HG03469 (cell line): ENCODE results near the gene UBE2O.
"Not testable (repeated sequence)": the region's sequence is repeated elsewhere in the genome, so short reads cannot be mapped to it uniquely, and the experiment has no call there.

ENCODE experiments used
- ATAC-seq: cut with Tn5 transposase; IDR thresholded peaks from one replicate; pipeline ENCODE4 v1.9.1; 2021; ENCODE audit warnings: mild to moderate bottlenecking, moderate library complexity, moderate number of reproducible peaks; ENCODE audit not compliant: unreplicated experiment

Gene UBE2O

DNA sequence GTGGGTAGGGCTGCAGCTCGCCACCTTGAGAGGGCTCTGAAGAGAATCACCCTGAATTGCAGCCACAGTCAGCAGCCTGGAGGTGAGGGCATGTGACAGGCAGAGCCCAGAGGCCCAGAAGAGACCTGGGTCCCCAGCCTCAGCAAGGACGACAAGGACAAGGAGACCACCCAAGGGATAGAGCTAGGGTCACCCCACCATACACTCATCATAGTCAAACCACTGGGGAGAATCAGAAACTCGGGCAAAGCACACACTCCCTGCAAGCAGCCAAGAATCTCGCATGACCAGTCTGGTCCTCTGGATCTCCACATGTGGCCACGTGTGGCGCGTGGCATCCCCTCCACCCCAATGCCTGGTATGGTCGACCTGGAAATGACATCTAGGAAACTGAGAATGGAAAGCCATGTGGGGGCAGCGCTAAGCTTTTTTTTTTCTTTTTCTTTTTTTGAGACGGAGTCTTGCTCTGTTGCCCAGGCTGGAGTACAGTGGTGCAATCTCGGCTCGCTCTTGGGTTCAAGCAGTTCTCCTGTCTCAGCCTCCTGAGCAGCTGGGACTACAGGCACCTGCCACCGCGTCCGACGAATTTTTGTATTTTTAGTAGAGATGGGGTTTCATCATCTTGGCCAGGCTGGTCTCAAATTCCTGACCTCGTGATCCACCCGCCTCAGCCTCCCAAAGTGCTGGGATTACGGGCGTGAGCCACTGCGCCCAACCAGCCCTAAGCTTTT lies 73.1 kb downstream of the UBE2O start:
- ATAC-seq: no peak

DNA sequence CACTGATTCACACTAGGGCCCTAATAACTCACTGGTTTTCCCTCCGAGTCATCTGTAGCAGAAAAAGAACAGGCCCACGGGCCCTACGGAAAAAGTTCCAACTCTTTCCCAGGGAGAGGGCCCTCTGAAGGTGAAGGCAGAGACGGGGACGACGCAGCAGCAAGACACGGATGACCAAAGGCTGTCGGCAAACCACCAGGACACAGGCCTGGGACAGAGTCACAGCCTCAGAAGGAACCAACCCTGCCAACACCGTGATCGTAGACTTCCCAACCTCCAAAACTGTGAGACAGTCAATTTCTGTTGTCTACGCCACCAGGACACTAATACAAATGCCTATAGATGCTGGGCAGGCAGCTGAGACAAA lies 73.7 kb downstream of the UBE2O start:
- no peak for ATAC-seq

DNA sequence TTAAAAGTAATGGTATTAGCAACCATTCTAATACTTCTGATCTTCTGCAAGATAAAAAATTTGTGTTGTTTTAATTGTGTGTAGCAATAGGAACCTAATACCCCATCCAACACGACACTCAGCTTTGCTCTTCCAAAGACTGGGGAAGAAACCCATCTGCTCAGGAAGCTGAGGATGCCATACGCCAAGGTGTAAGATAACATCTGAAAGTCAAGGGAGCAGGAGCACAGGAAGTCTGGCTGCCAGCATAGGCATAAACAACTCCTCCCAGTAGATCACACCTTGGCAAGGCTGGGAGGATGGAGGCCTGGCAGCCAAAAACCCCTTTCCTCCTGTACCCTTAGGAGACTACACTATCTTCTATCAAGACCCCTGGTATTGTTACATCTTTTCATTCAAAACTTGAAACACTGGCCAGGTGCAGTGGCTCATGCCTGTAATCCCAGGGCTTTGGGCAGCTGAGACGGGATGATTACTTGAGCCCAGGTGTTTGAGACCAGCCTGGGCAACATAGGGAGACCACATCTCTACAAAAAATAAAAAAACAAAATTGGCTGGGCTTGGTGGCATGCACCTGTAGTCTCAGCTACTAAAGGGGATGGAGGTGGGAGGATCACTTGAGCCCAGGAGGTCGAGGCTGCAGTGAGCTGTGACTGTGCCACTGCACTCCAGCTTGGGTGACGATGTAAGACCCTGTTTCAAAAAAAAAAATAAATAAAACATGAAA lies 74.2 kb downstream of the UBE2O start:
- no peak for ATAC-seq

DNA sequence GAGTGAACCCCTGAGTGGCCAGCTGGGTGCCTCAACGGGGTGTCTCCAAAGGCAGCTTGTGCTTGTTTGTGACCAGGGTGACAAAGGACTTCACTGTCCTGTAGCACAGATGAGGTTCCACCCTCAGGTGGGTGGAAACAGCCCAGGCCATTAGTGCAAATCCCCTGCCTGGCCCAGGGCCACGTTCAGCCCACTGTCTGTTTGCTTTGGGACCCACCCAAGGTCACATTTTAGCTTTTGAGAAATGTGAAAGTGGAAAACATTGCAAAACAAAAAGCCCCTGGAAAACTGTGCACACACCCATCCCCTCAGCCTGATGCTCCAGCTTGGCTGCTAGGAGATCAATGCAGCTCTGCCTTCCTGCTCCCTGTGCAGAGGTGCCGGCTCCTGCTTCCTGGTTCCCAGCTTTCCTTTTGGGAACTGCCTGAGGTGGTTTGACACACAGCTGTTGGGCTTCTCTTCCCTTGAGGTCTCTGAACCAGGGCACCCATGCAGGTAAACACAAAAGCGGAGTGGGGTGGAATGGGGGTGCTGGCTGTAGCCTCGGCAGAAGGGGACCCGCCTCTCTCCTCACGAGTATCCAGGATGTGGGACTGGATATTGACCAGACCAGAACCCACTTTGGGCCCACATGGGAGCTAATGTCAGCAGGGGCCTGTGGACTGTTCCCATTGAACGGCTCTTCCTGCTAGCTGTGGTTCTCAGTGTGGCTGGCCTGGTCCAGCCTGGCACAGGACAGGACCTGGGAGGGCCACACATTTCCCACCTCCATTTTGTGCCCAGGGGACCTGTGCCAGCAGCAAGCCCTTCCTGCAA lies 76.4 kb downstream of the UBE2O start:
- no peak for ATAC-seq

DNA sequence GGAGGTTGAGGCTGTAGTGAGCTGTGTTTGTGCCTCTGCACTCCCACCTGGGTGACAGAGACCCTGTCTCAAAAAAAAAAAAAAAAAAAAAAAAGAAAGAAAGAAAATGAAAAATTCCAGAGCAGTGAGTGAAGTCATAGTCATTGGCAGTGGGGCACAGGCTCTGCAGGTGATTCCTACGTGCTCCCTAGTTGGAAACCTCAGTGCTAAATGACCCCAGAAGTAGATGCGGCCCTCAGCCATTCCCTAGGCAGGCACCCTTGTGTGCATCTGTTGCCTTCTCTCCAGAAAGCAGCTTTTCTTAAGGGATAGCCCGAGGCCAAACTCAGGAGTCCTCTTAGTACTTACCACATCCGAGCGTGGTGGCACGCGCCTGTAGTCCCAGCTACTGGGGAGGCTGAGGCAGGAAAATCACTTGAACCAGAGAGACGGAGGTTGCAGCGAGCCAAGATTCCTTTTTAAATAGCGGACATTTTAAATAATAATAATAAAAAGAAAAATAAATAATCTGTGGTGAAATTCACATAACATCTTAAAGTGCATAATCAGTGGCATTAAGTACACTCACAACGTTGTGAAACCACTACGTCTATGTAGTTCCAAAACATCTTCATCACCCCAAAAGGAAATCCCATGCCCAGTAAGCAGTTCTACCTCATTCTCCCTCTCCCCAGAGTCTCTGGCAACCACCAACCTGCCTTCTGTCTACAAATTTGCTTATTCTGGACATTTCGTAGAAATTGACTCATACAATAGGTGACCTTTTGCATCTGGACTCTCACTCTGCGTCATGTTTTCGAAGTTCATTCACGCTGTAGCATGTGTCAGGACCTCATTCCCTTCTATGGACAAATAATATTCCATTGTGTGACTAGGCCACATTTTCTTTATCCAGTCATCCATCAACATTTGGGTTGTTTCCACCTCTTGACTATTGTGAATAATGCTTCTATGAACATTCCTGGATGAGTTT lies 81.0 kb downstream of the UBE2O start:
- no peak for ATAC-seq

DNA sequence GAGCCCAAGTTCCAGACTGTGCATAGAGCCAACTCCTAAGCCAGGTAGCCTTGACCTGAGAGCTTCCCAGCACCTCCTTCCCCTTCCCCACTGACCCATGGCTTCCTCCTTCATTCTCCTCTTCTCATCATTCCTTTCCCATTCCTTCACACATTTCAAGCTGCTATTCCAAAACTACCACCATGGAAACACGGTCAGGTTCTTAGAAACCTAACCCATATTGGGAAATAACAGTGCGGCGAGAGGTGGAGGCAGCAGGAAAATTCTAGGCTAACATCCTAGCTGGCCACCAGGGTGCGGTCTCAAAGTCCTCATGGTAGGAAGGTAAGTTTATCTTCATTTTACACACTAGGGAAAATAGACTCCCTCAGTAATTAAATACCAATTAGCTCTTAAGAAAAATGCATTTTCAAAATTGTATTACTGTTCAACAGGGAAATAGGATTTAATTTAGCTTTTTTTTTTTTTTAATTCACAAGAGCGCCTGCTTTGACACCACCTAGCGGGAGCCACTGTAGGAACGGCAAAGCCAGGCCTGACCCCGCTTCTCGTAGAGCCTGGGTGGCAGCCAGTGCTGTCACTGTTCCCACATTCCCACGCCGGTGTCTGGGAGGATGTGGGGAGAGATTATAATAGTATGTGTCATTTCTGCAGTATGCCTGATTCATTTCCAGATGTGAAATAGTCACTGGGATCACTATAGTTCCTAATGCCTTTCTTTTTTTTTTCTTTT lies 82.5 kb downstream of the UBE2O start:
- no peak for ATAC-seq

DNA sequence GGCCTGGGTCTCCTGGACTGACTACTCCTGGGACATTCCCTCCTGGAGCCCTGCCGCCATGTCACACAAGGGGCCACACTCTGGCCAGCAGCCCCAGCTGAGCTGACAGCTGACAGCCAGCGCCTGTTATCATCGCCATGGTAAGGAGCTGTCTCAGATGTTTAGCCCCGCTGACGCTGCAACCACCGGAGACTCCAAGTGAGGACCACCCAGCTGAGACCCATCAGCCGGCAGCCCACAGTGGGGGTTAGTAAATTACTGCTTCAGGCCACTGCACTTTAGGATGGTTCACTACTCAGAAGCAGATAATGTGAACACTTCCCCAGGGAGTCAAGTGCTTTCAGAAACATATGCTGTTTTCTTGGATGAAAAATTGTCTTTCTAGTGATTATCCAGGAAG lies 83.1 kb downstream of the UBE2O start:
- no peak for ATAC-seq

DNA sequence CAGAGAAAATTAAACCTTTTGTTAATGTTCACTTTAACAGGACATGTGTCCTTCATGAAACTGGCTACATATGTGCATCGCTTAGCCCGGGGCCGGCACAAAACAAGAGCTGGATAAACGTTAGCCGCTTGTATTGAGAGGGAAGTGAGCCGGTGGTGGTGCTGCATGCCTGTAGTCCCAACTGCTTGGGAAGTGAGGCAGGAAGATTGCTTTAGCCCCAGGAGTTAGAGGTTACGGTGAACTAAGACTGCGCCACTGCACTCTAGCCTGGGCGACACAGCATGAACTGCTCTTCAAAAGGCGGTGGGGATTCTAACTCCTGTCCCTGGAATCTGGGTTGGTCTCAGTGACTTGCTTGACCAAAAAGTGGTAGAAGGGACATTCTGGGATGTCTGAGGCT lies 83.6 kb downstream of the UBE2O start:
- no peak for ATAC-seq

DNA sequence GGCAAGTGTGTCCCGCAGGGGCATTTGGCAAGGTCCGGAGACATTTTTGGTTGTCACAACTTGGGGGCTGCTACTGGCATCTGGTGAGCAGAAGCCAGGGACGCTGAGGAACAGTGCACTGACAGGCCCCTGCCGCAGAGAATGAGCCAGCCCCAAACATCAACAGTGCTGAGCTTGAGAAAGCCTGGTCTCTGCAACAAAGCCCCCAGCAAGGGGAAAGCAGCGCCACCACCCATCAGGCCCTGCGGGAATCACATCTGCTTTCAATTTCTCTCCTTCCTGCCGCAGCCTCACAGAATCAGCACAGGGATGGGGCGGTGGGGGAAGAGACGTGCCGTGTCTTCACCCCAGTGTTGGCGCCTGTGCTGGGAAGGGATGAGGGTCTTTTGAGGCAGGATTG lies 84.4 kb downstream of the UBE2O start:
- ATAC-seq: no peak

DNA sequence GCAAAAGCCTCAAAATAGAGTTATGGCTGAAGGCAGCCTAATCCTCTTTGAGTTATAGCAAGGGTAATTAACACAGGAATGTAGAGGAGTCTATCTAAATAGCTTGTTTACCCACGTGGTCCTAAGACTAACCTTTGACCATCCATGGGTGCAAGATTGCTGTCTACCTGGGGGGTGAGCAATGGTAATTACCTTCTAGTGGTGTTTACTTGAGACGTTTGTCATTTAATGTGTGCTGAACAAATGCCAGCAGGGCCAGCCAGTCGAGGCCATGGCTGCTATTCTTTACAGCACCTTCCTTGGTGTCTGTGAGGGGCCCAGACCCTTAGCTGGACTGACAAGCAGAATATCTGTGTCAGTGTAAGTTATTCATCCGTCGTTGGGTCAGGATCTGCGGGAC lies 85.3 kb downstream of the UBE2O start:
- no peak for ATAC-seq

DNA sequence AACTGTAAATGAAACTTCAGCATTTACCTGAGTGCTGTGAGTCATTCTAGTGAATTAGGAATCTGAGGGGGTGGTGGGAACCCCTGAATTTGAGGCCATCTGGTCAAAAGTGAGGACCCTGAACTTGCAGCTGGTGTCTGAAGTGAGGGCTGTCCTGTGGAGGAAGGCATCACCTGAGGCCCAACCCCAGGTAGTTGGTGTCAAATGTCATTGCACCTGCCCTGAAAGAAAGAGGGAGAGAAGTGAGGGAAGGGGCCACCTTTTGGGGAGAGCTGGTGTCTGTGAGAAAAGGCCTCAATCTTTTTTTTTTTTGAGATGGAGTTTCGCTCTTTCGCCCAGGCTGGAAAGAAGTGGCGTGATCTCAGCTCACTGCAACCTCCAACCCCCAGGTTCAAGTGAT lies 86.7 kb downstream of the UBE2O start:
- no peak for ATAC-seq

DNA sequence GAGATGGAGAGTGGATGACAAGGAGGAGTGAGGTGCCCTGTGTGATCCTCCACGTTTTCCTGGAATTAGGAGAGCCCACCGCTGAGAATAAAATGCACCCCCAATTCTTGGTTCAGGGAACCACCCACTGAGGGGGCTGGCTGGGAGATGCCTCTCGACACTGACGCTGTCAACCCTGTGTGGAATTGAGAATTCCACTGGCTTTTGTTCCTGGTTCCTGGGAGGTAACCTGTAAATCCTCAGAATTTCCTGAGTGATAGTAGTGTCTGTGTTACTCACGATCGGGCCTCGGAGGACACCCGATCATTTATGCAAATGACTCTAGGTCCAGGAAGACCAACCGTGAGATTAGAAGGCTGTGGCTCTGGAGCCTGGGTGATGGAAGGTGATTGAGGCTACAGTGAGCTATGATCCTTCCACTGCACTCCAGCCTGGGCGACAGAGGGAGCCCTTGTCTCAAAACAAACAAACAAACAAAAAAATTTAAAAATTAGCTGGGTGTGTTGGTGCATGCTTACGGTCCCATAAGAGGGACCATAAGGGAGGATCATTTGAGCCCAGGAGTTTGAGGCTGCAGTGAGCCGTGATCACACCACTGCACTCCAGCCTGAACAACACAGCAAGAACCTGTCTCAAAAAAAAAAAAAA lies 87.6 kb downstream of the UBE2O start:
- no peak for ATAC-seq

DNA sequence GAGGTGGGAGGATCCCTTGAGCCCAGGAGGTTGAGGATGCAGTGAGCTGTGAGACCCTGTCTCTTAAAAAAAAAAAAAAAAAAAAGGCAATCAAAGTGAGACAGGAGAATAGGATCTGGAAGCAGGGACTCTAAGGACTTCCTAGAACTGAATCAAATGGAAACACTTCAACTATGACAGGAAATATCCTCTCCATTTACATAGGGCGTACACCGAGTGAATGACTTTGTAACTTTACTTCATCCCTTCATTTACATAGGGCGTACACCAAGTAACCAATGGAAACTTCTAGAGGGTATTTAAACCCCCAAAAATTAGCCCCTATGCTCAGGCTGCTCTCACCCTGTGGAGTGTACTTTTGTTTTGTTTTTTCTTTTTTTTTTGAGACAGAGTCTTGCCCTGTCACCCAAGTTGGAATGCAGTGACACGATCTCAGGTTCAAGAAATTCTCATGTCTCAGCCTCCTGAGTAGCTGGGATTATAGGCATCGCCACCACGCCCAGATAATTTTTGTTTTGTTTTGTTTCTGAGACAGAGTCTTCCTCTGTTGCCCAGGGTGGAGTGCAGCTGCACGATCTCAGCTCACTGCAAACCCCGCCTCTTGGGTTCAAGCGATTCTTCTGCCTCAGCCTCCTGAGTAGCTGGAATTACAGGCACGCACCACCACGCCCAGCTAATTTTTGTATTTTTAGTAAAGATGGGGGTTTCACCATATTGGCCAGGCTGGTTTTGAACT lies 89.7 kb downstream of the UBE2O start:
- ATAC-seq: no peak

DNA sequence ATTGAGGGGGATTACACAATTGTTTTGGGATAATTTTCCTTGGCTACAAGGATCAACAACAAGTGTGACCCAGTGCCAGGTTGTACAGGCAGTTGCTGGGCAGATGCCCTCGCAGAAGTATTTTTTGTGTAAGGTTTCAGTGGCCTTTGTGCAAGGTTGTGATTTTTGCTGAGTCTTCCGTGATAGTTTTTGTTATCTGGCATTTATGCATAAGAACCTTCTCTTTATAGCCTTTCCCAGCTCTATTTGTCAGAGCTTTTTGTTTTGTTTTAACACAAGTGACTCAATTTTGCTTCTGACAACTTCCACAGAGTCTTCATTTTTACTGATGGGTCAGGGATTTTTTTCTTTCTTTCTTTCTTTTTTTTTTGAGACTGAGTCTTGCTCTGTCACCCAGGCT lies 92.5 kb downstream of the UBE2O start:
- no peak for ATAC-seq

DNA sequence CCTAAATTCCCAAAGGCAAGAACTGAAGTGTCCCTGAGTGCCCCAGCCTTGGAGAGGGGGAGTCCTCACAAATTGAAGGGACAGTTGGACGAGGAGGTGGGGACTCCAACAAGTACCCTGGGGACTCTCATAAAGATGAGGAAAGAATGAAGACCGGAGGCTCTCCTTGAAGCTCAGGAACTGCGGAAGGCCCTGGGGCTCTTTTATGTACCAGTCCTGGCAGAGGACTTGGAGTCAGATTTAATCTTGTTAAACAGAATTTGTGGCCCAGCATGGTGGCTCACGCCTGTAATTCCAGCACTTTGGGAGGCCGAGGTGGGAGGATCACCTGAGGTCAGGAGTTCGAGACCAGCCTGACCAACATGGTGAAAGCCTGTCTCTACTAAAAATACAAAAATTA lies 93.2 kb downstream of the UBE2O start:
- not testable (repeated sequence) for ATAC-seq

DNA sequence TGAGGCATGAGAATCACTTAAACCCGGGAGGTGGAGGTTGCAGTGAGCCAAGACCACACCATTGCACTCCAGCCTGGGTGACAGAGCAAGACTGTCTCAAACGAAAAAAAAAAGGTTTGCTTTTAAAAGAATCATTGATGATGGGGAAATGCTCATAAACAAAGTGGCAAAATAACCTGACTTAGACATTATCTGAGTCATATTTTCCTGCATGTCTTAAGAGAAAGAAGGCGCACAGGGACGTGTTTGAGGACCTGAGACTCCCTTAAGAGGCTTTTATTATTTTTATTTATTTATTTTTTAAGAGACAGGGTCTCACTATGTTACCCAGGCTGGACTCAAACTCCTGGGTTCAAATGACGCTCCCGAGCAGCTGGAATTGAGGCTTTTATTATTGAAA lies 93.6 kb downstream of the UBE2O start:
- ATAC-seq: no peak

DNA sequence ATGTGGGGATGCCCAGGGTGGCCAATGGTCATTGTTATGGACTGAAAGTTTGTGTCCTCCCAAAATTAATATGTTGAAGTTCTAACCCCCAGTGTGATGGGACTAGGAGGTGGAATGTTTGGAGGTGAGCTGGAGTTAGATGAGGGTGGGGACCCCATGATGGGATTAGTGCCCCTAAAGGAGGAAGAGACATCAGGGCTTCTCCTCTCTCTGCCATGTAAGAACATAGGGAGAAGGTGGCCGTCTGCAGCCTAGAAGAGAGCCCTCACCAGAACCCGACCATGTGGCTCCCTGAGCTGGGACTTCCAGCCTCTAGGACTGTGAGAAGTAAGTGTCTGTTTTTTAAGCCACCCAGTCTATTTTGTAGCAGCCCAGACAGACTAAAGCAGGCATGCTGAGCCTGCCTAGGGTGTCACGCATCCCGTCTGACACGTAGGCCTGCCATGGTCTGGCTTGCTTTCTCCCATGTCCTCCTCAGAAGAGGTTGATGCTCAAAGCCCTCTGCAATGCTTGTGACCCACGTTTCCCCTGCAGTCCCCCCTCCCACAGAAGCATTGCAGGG lies 95.3 kb downstream of the UBE2O start:
- ATAC-seq: no peak

DNA sequence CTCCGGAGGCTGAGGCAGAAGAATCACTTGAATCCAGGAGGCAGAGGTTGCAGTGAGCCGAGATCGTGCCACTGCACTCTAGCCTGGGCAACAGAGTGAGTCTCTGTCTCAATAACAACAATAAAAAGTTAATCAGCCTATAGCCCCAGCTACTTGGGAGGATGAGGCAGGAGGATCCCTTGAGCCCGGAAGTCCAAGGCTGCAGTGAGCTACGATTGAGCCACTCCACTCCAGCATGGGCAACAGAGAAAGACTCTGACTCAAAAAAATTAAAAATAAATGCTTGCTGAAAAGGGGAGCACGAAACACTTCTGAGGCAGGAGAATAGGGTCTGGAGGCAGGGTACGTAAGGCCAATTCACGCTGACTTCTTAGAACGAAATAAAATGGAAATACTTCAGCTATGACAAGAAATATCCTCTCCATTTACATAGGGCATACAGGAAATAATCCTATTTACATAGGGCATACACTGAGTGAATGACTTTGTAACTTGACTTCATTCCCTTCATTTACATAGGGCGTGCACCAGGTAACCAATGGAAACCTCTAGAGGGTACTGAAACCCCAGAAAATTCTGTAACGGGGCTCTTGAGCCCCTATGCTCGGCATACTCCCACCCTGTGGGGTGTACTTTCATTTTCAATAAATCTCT lies 96.0 kb downstream of the UBE2O start:
- no peak for ATAC-seq
